HepG2 (cell line): ENCODE data around the gene APRT. TPM values are rescaled to one million over a fixed set of nuclear protein-coding genes. Genes with fewer than 3 reads are reported as not detected.

Experiments used
- ASH2L ChIP-seq: fragments of 300-600, 200-600 bp; sonication (generic); IDR thresholded peaks from 2 replicates; pipeline ENCODE4 v1.7.0; 2017; ENCODE audit warnings: low read depth, mild to moderate bottlenecking, moderate library complexity, mixed read lengths, low read length; ENCODE audit not compliant: insufficient read length
- FOXA1 ChIP-seq, 2 experiments: fragments of 450-650 bp in 1 of 2; sonication (generic) in 1 of 2; formaldehyde crosslinking in 1 of 2; IDR thresholded peaks; 2 replicates each; pipeline versions ENCODE4 v1.4.0 to v1.6.1; 2016 to 2020; ENCODE audit warnings: missing genetic modification reagents in 1 of 2
- GTF3A ChIP-seq: sonication (generic); formaldehyde crosslinking; conservative IDR thresholded peaks from 2 replicates; pipeline ENCODE4 v1.4.0; 2020; ENCODE audit warnings: mild to moderate bottlenecking, missing genetic modification reagents
- JUN ChIP-seq: sonication (generic); formaldehyde crosslinking; IDR thresholded peaks from 2 replicates; pipeline ENCODE4 v1.4.0; 2020; ENCODE audit warnings: mild to moderate bottlenecking, missing genetic modification reagents
- LRRFIP1 ChIP-seq: sonication (generic); formaldehyde crosslinking; conservative IDR thresholded peaks from 2 replicates; pipeline ENCODE4 v1.4.0; 2020; ENCODE audit warnings: missing genetic modification reagents
- MEIS1 ChIP-seq: sonication (generic); formaldehyde crosslinking; IDR thresholded peaks from 2 replicates; pipeline ENCODE4 v1.9.0; 2021; ENCODE audit warnings: mild to moderate bottlenecking, missing genetic modification reagents, moderate library complexity, borderline replicate concordance
- MTF1 ChIP-seq: sonication (generic); formaldehyde crosslinking; IDR thresholded peaks from 2 replicates; pipeline ENCODE4 v1.5.0; 2020; ENCODE audit warnings: missing genetic modification reagents
- NFE2L2 ChIP-seq: fragments of 150-350 bp; IDR thresholded peaks from 2 replicates; pipeline ENCODE4 v1.6.1; 2014; ENCODE audit warnings: low read length
- NPAS2 ChIP-seq: sonication (generic); formaldehyde crosslinking; IDR thresholded peaks from 2 replicates; pipeline ENCODE4 v1.8.0; 2022; ENCODE audit warnings: mild to moderate bottlenecking, missing genetic modification reagents, borderline replicate concordance
- PAF1 ChIP-seq: IDR thresholded peaks from 2 replicates; pipeline ENCODE4 v1.6.1; 2016; ENCODE audit warnings: missing genetic modification reagents, missing compliant biosample characterization
- RERE ChIP-seq: IDR thresholded peaks from 2 replicates; pipeline ENCODE4 v1.6.1; 2016; ENCODE audit warnings: low read depth, missing genetic modification reagents, missing compliant biosample characterization
- RXRB ChIP-seq: IDR thresholded peaks from 2 replicates; pipeline ENCODE4 v1.6.1; 2016; ENCODE audit warnings: borderline replicate concordance, missing genetic modification reagents, missing compliant biosample characterization
- SNRNP70 ChIP-seq: fragments of 200-400 bp; formaldehyde crosslinking; IDR thresholded peaks from 2 replicates; pipeline ENCODE4 v1.6.1; 2017; ENCODE audit warnings: mild to moderate bottlenecking, low read depth, low read length, moderate library complexity
- TBX2 ChIP-seq: sonication (generic); formaldehyde crosslinking; IDR thresholded peaks from 2 replicates; pipeline ENCODE4 v1.5.0; 2020; ENCODE audit warnings: missing genetic modification reagents, mild to moderate bottlenecking, borderline replicate concordance
- ZNF331 ChIP-seq: sonication (generic); formaldehyde crosslinking; IDR thresholded peaks from 2 replicates; pipeline ENCODE4 v1.4.0; 2020; ENCODE audit warnings: missing genetic modification reagents
- ZNF607 ChIP-seq: sonication (generic); formaldehyde crosslinking; IDR thresholded peaks from 2 replicates; pipeline ENCODE4 v1.5.1; 2020; ENCODE audit warnings: missing genetic modification reagents, mild to moderate bottlenecking, borderline replicate concordance
- ZNF780A ChIP-seq: sonication (generic); formaldehyde crosslinking; IDR thresholded peaks from 2 replicates; pipeline ENCODE4 v1.8.0; 2022; ENCODE audit warnings: mild to moderate bottlenecking, missing genetic modification reagents, moderate library complexity
- ZSCAN30 ChIP-seq: sonication (generic); formaldehyde crosslinking; IDR thresholded peaks from 2 replicates; pipeline ENCODE4 v1.5.0; 2020; ENCODE audit warnings: mild to moderate bottlenecking, missing genetic modification reagents
- polyA plus RNA-seq, 8 experiments: library from polyadenylated mRNA; depleted of rRNA in 3 of 8; stranded (reverse) in 7 of 8; unstranded in 1 of 8; fragments of >200 nt; fragmentation: Illumina TruSeq in 4 of 8; extraction: Trizol in 4 of 8; gene quantifications; 2 replicates each; pipeline versions ENCODE4 v1.2.1 to v1.2.3, GENCODE V29; 2011 to 2016; ENCODE audit warnings: low read depth in 4 of 8, missing spikeins in 1 of 8, mixed read lengths in 1 of 8; ENCODE audit not compliant: insufficient read depth in 1 of 8
- total RNA-seq, 5 experiments: library from RNA; depleted of rRNA; stranded (reverse); fragments of >200 nt; fragmentation: Illumina TruSeq; extraction: Trizol; gene quantifications; 2 replicates each; pipeline ENCODE4 v1.2.3, GENCODE V29; 2016; ENCODE audit warnings: low read depth in 1 of 5
- TF ChIP-seq, protein P1 (sequence below): IDR thresholded peaks from 2 replicates; pipeline ENCODE4 v1.6.1; 2012; ENCODE audit warnings: inconsistent platforms
- TF ChIP-seq, protein P2 (sequence below): sonication (generic); formaldehyde crosslinking; IDR thresholded peaks from 2 replicates; pipeline ENCODE4 v1.5.0; 2020; ENCODE audit warnings: mild to moderate bottlenecking, missing genetic modification reagents

Gene APRT
- total and polyA plus RNA-seq, 2 of the 13 experiments (the other 11 are each of a cell fraction or from before 2014, with no cell fraction given) = 155 to 242 TPM

- TF ChIP-seq GTF3A = no peak
- TF ChIP-seq LRRFIP1 (CRISPR knock-in tag) = no peak
- 0 out of 2 replicates have a peak, but pooled peaks have one; percentile 29 for TF ChIP-seq ZNF607 (CRISPR knock-in tag)
- TF ChIP-seq, protein P1, sequence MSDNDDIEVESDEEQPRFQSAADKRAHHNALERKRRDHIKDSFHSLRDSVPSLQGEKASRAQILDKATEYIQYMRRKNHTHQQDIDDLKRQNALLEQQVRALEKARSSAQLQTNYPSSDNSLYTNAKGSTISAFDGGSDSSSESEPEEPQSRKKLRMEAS = peak; percentile 86
- TF ChIP-seq PAF1 (CRISPR knock-in tag) = no peak
- TF ChIP-seq ZNF780A (CRISPR knock-in tag) = no peak
- TF ChIP-seq NFE2L2 = no peak
- no peak for TF ChIP-seq MTF1 (CRISPR knock-in tag)
- peak; percentile 82 for TF ChIP-seq FOXA1 (IDR thresholded peaks at IDR 0.05)
- TF ChIP-seq FOXA1 (CRISPR knock-in tag; IDR thresholded peaks at IDR 0.05) = peak; percentile 99
- peak; percentile 99 for TF ChIP-seq TBX2
- TF ChIP-seq RERE (CRISPR knock-in tag) = 0 out of 2 replicates have a peak, but pooled peaks have one; percentile 54
- no peak for TF ChIP-seq JUN (CRISPR knock-in tag)
- TF ChIP-seq SNRNP70 = no peak
- peak; percentile 81 for TF ChIP-seq MEIS1
- TF ChIP-seq ZNF331 (CRISPR knock-in tag) = peak; percentile 94
- TF ChIP-seq RXRB (CRISPR knock-in tag) = peak; percentile 95
- TF ChIP-seq NPAS2 = no peak
- TF ChIP-seq ASH2L = peak; percentile 70
- TF ChIP-seq, protein P2, sequence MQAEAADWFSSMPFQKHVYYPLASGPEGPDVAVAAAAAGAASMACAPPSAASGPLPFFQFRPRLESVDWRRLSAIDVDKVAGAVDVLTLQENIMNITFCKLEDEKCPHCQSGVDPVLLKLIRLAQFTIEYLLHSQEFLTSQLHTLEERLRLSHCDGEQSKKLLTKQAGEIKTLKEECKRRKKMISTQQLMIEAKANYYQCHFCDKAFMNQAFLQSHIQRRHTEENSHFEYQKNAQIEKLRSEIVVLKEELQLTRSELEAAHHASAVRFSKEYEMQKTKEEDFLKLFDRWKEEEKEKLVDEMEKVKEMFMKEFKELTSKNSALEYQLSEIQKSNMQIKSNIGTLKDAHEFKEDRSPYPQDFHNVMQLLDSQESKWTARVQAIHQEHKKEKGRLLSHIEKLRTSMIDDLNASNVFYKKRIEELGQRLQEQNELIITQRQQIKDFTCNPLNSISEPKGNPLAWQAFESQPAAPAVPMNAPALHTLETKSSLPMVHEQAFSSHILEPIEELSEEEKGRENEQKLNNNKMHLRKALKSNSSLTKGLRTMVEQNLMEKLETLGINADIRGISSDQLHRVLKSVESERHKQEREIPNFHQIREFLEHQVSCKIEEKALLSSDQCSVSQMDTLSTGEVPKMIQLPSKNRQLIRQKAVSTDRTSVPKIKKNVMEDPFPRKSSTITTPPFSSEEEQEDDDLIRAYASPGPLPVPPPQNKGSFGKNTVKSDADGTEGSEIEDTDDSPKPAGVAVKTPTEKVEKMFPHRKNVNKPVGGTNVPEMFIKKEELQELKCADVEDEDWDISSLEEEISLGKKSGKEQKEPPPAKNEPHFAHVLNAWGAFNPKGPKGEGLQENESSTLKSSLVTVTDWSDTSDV (CRISPR knock-in tag) = no peak
- no peak for TF ChIP-seq ZSCAN30
Measured at GRCh38 chr16:88763502-88764053, 48.1 kb downstream of the APRT start (continued).
